Measurements from ENCODE around the gene PGP.
A peak's percentile ranks its signal among the peaks of the same experiment; 100 is the strongest.

PGP gene

DNA sequence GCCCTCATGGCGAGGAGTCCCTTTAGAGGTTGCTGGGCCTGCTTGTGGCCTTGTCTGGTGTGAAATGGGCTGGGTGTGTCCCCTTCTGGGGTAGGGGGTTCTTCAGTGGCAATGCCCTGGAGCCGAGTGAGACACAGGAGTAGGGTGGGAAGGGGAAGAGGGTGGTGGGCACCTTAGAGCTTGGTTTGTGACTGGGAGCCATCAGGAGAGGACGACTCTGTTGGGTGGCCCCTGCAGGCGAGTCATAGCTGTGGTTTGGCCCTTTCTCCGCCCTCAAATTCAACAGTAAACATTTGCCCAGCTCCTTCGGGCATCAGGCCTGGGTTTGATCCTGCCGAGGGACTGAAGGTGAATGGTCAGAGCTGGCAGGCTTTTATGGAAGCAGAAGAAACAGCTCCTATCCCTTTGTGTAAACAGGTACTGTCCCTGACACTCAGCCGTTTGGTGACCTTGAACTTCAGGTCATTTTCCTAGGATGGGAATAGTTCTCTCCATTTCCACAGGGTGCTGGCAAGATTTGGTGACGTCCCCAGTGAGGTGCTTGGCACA, 11.7 kb upstream of the PGP start:
- peaks cover 0 to 28% (median 20%) of the 10 kb centered on the region in 5 donors for H3K4me1 ChIP-seq (ENCODE audit: control insufficient read depth in 5 of 5, insufficient read depth in 5 of 5, low read length in 5 of 5)
- no peak overlapping the region for H3K9ac ChIP-seq (ENCODE audit: low read length in 5 of 5)
- no peak overlapping the region for H3K27ac ChIP-seq (ENCODE audit: low read depth, low read length)
- no peaks in the 10 kb centered on the region for H3K27me3 ChIP-seq (ENCODE audit: control insufficient read depth in 5 of 5, insufficient read depth in 4 of 5, low read length in 5 of 5)
- no peaks in the 10 kb centered on the region for H3K9me3 ChIP-seq (ENCODE audit: control insufficient read depth in 5 of 5, low read length in 5 of 5)
- peaks cover 0 to 43% (median 33%) of the 10 kb centered on the region in 5 donors for H3K36me3 ChIP-seq (ENCODE audit: control insufficient read depth in 5 of 5, insufficient read depth in 5 of 5, low read length in 5 of 5)
- no peak overlapping the region for H3K4me3 ChIP-seq (ENCODE audit: low read depth in 1 of 5, low read length in 5 of 5)

DNA sequence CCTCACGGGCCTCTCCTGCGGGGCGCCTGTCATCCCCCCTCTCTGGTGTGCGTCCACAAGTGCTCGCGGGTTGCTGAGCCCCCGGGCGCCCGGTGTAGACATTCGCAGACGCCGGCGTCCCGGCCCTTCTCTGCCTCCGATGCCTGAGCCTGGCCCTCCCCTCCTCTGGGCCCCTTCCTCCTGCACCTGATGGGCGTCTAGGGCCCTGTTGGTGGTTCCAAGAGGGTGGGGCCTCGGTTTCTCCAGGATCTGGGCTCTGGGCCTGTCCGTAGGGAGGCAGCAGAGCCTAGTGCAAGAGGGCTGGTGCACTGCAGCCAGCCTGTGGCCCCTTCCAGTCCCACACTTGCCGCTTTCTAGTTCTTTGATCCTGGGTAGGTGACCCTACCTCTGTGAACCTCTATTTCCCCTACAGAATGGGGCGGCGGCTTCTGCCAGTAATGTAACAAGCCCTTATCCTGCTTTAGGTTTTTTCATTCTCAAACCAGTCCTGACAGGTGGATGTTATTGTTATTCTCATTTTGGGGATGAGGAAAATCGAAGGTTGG, 9.4 kb upstream of the PGP start:
- peak overlapping the region; percentile 74 to 90 (median 80) for H3K4me3 ChIP-seq (ENCODE audit: low read depth in 1 of 5, low read length in 5 of 5)
- no peaks in the 10 kb centered on the region for H3K27me3 ChIP-seq (ENCODE audit: control insufficient read depth in 5 of 5, insufficient read depth in 4 of 5, low read length in 5 of 5)
- peaks cover 0 to 20% (median 19%) of the 10 kb centered on the region in 5 donors for H3K4me1 ChIP-seq (ENCODE audit: control insufficient read depth in 5 of 5, insufficient read depth in 5 of 5, low read length in 5 of 5)
- peaks cover 0 to 21% (median 14%) of the 10 kb centered on the region in 5 donors for H3K36me3 ChIP-seq (ENCODE audit: control insufficient read depth in 5 of 5, insufficient read depth in 5 of 5, low read length in 5 of 5)
- H3K9me3 ChIP-seq (ENCODE audit: control insufficient read depth in 5 of 5, low read length in 5 of 5), result no peaks in the 10 kb centered on the region
- H3K27ac ChIP-seq (ENCODE audit: low read depth, low read length), result peak overlapping the region; percentile 80
- peak overlapping the region; percentile 56 to 98 (median 92) for H3K9ac ChIP-seq (ENCODE audit: low read length in 5 of 5)

DNA sequence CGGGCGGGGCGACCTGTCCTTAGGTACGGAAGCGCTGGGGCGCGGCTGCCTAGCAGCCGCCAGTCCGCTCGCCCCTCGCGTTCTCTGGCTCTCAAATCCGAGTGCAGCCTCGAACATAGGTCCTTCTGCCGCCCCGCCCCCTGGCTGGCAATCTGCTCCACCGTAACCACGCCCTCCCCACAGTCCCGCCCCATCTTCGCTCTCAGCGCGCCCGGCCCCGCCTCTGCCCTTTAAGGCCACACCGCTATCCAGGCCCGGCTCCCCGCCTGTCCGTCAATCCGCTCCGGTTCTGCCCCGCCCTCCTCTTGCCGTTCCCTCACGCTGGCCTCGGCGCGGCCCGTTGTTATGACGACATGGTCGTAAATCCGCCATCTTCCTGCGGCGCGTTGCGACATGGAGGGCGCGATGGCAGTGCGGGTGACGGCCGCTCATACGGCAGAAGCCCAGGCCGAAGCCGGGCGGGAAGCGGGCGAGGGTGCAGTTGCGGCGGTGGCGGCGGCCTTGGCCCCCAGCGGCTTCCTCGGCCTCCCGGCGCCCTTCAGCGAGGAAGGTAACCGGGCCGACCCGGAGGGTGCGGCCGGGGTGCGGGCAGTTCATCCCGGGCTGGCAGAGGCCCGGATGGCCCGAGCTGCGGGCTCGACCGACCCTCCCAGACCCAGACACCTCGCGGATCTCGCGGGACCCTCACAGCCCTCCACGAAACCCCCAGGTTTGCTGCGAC, 8.7 kb upstream of the PGP start, which contains the start of gene E4F1:
Gene E4F1, plus strand, starts transcription at position 371 of the 721 bp plus-strand sequence. Its CDS starts 23 bp downstream, at position 394.
- H3K9me3 ChIP-seq (ENCODE audit: control insufficient read depth in 5 of 5, low read length in 5 of 5), result no peaks in the 10 kb centered on the region
- peak within 1 kb of the TSS; percentile 56 to 98 (median 92) for H3K9ac ChIP-seq (ENCODE audit: low read length in 5 of 5)
- H3K27ac ChIP-seq (ENCODE audit: low read depth, low read length), result peak within 1 kb of the TSS; percentile 80
- peaks cover 0 to 20% (median 19%) of the 10 kb centered on the region in 5 donors for H3K4me1 ChIP-seq (ENCODE audit: control insufficient read depth in 5 of 5, insufficient read depth in 5 of 5, low read length in 5 of 5)
- no peaks in the 10 kb centered on the region for H3K27me3 ChIP-seq (ENCODE audit: control insufficient read depth in 5 of 5, insufficient read depth in 4 of 5, low read length in 5 of 5)
- H3K36me3 ChIP-seq (ENCODE audit: control insufficient read depth in 5 of 5, insufficient read depth in 5 of 5, low read length in 5 of 5), result peaks cover 0 to 14% (median 7%) of the 10 kb centered on the region in 5 donors
- peak within 1 kb of the TSS; percentile 74 to 90 (median 80) for H3K4me3 ChIP-seq (ENCODE audit: low read depth in 1 of 5, low read length in 5 of 5)

DNA sequence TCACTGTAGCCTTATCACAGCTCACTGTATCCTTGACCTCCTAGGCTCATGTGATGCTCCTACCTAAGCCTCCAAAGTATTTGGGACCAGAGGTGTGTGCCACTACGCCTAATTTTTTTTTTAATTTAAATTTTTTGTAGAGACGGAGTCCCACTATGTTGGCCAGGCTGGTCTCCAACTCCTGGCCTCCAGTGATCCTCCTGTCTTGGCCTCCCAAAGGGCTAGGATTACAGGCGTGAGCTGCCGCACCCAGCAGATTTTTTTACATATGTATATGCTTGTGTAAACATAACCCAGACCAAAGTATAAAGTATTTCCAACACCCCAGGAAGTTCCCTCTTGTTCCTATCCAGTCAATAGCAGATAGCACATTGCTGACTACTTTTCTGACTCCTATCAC, 1.7 kb upstream of the PGP start:
- Histone ChIP-seq H3K9ac (ENCODE audit: low read length in 5 of 5) (no peak overlapping the region), H3K9me3 (ENCODE audit: control insufficient read depth in 5 of 5, low read length in 5 of 5) (no peaks in the 10 kb centered on the region), H3K36me3 (ENCODE audit: control insufficient read depth in 5 of 5, insufficient read depth in 5 of 5, low read length in 5 of 5) (peaks cover 0 to 8% (median 0%) of the 10 kb centered on the region in 5 donors), H3K27me3 (ENCODE audit: control insufficient read depth in 5 of 5, insufficient read depth in 4 of 5, low read length in 5 of 5) (no peaks in the 10 kb centered on the region), H3K4me1 (ENCODE audit: control insufficient read depth in 5 of 5, insufficient read depth in 5 of 5, low read length in 5 of 5) (peaks cover 6 to 31% (median 22%) of the 10 kb centered on the region in 5 donors), H3K27ac (ENCODE audit: low read depth, low read length) (no peak overlapping the region), H3K4me3 (ENCODE audit: low read depth in 1 of 5, low read length in 5 of 5) (no peak overlapping the region)

DNA sequence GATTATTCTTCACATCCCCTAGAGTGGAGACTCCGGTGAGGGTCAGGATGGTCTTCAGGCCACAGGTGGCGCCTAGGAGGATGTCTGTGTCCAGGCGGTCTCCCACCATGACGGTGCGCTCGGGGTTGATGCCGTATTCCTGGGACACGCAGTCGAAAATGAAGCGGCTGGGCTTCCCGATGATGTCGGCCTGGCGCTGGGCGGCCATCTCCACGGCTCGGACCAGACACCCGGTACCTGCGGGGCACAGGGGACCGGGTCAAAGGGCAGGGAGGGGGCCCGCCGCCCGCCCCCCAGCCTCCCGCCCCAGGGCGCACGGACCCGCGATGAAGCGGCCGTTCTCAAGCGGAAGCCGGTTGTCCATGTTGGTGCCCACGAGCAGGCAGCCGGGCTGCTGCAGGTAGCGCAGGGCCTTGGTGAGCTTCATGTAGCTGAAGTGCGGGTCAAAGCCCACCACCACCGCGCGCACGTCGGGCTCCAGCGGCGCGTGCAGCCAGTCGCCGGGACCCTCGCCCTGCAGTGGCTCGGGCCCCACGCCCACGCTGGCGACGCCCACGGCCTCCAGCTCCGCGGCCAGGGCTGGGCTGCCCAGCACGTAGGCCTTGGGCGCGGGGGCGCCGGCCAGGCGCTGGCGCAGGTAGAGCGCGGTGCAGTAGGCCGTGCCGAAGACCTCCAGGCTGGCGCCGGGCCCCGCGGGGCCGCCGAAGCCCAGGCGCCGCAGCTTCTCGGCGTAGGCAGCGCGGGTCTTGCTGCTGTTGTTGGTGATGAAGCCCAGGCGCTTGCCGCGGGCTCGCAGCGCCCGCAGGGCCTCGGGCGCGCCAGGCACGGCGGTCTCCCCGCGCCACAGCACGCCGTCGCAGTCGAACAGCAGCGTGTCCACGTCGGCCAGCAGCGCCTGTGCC, 572 bp downstream of the PGP start:
- no peaks in the 10 kb centered on the region for H3K9me3 ChIP-seq (ENCODE audit: control insufficient read depth in 5 of 5, low read length in 5 of 5)
- H3K27me3 ChIP-seq (ENCODE audit: control insufficient read depth in 5 of 5, insufficient read depth in 4 of 5, low read length in 5 of 5), result no peaks in the 10 kb centered on the region
- H3K4me3 ChIP-seq (ENCODE audit: low read depth in 1 of 5, low read length in 5 of 5), result peak overlapping the region; percentile 63 to 88 (median 79)
- peaks cover 0 to 23% (median 12%) of the 10 kb centered on the region in 5 donors for H3K36me3 ChIP-seq (ENCODE audit: control insufficient read depth in 5 of 5, insufficient read depth in 5 of 5, low read length in 5 of 5)
- H3K9ac ChIP-seq (ENCODE audit: low read length in 5 of 5), result peak overlapping the region in 4 of 5 donors; percentile 72 to 85 (median 74)
- peaks cover 6 to 31% (median 22%) of the 10 kb centered on the region in 5 donors for H3K4me1 ChIP-seq (ENCODE audit: control insufficient read depth in 5 of 5, insufficient read depth in 5 of 5, low read length in 5 of 5)
- no peak overlapping the region for H3K27ac ChIP-seq (ENCODE audit: low read depth, low read length)

DNA sequence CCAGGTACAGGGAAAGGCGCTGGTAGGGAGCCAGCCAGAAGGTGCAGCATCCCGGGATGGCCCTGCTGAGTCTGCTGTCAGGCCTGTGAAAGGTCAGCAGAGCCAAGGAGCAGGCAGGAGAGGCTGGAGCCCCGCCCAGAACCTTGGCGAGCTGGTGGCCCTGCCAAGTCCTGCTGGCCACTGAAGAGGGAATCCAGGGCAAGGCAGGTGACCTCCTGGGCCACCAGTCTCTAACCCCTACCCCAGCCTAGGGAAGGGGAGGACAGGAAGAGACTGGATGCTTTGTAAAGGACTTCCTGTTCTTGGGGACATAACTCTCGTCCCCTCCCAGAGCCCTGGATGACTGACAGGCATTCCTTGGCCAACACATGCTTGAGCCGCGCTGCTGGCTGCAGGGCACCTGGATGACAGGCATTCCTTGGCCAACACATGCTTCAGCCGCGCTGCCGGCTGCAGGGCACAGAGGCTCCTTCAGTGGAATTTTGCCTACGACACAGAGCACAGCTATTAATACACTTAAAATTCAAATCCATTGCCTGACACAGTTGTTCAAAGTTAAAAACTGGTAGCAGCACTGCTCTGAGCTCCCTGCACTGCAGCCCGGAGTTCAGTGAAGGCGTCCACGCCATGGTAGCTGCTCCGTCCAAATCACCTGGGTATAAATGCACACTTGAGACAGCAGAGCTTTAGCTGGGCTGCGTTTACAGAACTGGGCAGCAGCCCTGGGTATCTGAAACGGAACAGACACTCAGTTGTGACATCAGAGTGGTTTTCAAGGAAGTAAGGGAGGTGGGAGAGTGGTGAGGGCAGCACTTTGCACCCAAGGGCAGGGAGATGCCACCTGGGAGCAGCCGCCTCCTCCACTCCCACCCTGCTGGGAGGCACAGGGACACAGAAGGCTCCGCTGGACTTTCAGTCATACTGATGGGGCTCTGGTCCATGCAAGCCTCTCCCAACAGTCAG, 2.0 kb downstream of the PGP start:
- Histone ChIP-seq H3K27me3 (ENCODE audit: control insufficient read depth in 5 of 5, insufficient read depth in 4 of 5, low read length in 5 of 5) (no peaks in the 10 kb centered on the region), H3K9me3 (ENCODE audit: control insufficient read depth in 5 of 5, low read length in 5 of 5) (no peaks in the 10 kb centered on the region), H3K4me1 (ENCODE audit: control insufficient read depth in 5 of 5, insufficient read depth in 5 of 5, low read length in 5 of 5) (peaks cover 6 to 31% (median 22%) of the 10 kb centered on the region in 5 donors), H3K4me3 (ENCODE audit: low read depth in 1 of 5, low read length in 5 of 5) (peak overlapping the region in 3 of 5 donors; percentile 17 to 79 (median 22)), H3K9ac (ENCODE audit: low read length in 5 of 5) (peak overlapping the region in 4 of 5 donors; percentile 22 to 85 (median 65)), H3K36me3 (ENCODE audit: control insufficient read depth in 5 of 5, insufficient read depth in 5 of 5, low read length in 5 of 5) (peaks cover 0 to 38% (median 26%) of the 10 kb centered on the region in 5 donors), H3K27ac (ENCODE audit: low read depth, low read length) (no peak overlapping the region)

DNA sequence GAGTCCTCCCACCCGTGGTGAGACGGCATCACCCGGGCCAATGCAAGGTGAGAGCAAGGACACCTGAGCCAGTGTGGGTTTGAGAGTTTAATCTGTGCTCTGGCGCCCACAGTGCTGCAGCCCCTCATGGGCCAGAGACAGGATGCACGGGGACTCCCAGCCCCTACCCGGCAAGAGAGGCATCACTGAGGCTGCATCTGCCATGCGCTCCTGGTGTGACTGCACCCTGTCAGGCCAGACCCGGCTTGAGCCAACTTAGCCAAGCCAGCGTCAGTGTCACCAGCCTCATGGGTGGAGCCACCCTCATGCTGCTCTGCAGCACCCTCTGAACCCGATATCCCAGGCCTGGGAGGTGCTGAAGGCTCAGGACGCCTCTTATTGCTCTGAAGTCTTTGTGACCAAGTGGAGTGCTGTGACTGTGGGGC, 2.7 kb downstream of the PGP start:
- Histone ChIP-seq H3K27me3 (ENCODE audit: control insufficient read depth in 5 of 5, insufficient read depth in 4 of 5, low read length in 5 of 5) (no peaks in the 10 kb centered on the region), H3K27ac (ENCODE audit: low read depth, low read length) (no peak overlapping the region), H3K9ac (ENCODE audit: low read length in 5 of 5) (no peak overlapping the region)

DNA sequence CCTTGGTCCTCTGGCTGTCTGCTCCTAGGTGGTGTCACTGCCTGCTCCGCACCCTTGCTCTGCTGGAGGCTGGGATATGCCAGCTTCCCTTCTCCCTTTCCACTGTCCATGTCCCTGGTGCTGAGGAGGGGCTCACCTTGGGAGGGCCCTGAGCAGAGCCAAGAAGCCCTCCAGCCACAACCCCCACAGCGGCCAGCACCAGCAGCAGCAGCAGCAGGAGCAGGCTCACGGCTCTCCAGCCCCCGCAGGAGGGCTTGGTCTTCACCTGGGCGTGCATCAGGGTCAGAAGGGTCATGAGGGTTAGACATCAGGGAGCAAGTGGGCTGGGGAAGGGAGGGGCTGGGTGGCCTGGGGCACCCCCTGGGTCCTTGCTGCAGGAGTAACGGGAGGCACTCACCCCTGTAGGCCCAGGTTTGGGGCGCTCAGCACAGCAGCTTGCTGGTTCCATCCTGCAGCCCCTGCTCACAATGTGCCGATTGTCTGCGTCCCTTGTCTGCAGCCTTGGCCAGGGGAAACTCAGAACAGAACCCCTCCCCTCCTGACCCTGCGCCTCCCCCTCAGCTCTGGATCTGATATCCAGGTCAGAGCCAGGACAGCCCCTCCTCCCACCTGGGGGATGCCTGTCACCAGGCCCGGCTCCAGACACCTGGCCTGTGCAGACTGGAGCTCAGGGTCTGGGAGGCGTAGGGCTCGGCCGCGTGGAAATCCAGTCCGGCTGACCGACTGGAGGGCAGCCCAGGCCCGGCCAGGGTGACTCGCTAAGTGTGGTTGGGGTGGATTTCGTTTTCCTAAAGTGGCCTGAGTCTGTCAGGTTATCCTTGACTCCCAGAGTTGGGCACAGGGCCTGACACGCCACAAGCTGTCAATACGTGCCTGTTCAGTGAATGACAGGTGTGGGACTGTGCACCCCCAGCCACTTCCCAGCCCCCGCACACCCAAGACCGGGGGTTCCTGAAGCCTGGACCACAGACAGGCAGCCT, 4.0 kb downstream of the PGP start, which contains the start of gene BRICD5:
Gene BRICD5, minus strand, starts transcription at position 478 of the 980 bp plus-strand sequence. Its CDS starts 30 bp downstream, at position 448.
- Histone ChIP-seq H3K9ac (ENCODE audit: low read length in 5 of 5) (no peak within 1 kb of the TSS), H3K9me3 (ENCODE audit: control insufficient read depth in 5 of 5, low read length in 5 of 5) (no peaks in the 10 kb centered on the region), H3K27me3 (ENCODE audit: control insufficient read depth in 5 of 5, insufficient read depth in 4 of 5, low read length in 5 of 5) (no peaks in the 10 kb centered on the region), H3K4me3 (ENCODE audit: low read depth in 1 of 5, low read length in 5 of 5) (no peak within 1 kb of the TSS), H3K4me1 (ENCODE audit: control insufficient read depth in 5 of 5, insufficient read depth in 5 of 5, low read length in 5 of 5) (peaks cover 10 to 45% (median 37%) of the 10 kb centered on the region in 5 donors), H3K36me3 (ENCODE audit: control insufficient read depth in 5 of 5, insufficient read depth in 5 of 5, low read length in 5 of 5) (peaks cover 0 to 48% (median 31%) of the 10 kb centered on the region in 5 donors), H3K27ac (ENCODE audit: low read depth, low read length) (no peak within 1 kb of the TSS)

More for the DNA sequence above, 2.7 kb downstream of the PGP start:
- peaks cover 0 to 45% (median 31%) of the 10 kb centered on the region in 5 donors for H3K36me3 ChIP-seq (ENCODE audit: control insufficient read depth in 5 of 5, insufficient read depth in 5 of 5, low read length in 5 of 5)
- no peak overlapping the region for H3K4me3 ChIP-seq (ENCODE audit: low read depth in 1 of 5, low read length in 5 of 5)
- H3K4me1 ChIP-seq (ENCODE audit: control insufficient read depth in 5 of 5, insufficient read depth in 5 of 5, low read length in 5 of 5), result peaks cover 6 to 32% (median 25%) of the 10 kb centered on the region in 5 donors
- H3K9me3 ChIP-seq (ENCODE audit: control insufficient read depth in 5 of 5, low read length in 5 of 5), result no peaks in the 10 kb centered on the region
